GM23338 (cell line): ENCODE data around the gene ALDH18A1. TPM values are rescaled to one million over a fixed set of nuclear protein-coding genes. Genes with fewer than 3 reads are reported as not detected.

Experiments
- ATAC-seq: fragments of 200-7000 bp; cut with Tn5 transposase; 3 replicates; pipeline ENCODE4 v1.9.1; 2020
- DNase-seq: peaks from one replicate; pipeline ENCODE4 v3.0.0-alpha.2; 2015; ENCODE audit warnings: low spot score
- H2AFZ ChIP-seq: fragments of 200-600 bp; sonication (generic); 2 replicates; pipeline ENCODE4 v1.8.0; 2016; ENCODE audit warnings: antibody characterized with exemption, mild to moderate bottlenecking, moderate library complexity
- H3F3A ChIP-seq: fragments of 200-600 bp; sonication (generic); replicated peaks from 2 replicates; pipeline ENCODE4 v1.8.0; 2017; ENCODE audit warnings: antibody characterized with exemption, mixed run types, low read depth
- H3K27ac ChIP-seq: fragments of 200-600 bp; sonication (generic); 2 replicates; pipeline ENCODE4 v1.6.1; 2016; ENCODE audit warnings: low read depth
- H3K27me3 ChIP-seq: fragments of 200-600 bp; sonication (generic); 2 replicates; pipeline ENCODE4 v1.8.0; 2016; ENCODE audit warnings: mild to moderate bottlenecking, mixed run types, moderate library complexity; ENCODE audit not compliant: insufficient read depth
- H3K36me3 ChIP-seq: fragments of 200-600 bp; sonication (generic); 2 replicates; pipeline ENCODE4 v1.8.0; 2016; ENCODE audit warnings: mild to moderate bottlenecking; ENCODE audit not compliant: insufficient read depth
- H3K4me1 ChIP-seq: fragments of 200-600 bp; sonication (generic); 2 replicates; pipeline ENCODE4 v1.8.0; 2016; ENCODE audit warnings: mild to moderate bottlenecking, moderate library complexity; ENCODE audit not compliant: insufficient read depth
- H3K4me2 ChIP-seq: fragments of 200-600 bp; sonication (generic); 2 replicates; pipeline ENCODE4 v1.7.1; 2017; ENCODE audit warnings: mixed run types
- H3K4me3 ChIP-seq: fragments of 200-600 bp; sonication (generic); 2 replicates; pipeline ENCODE4 v1.6.1; 2016; ENCODE audit warnings: mixed run types
- H3K79me2 ChIP-seq: fragments of 200-600 bp; sonication (generic); replicated peaks from 2 replicates; pipeline ENCODE4 v1.8.0; 2017; ENCODE audit warnings: mild to moderate bottlenecking; ENCODE audit not compliant: insufficient read depth
- H3K9me2 ChIP-seq: fragments of 200-600 bp; sonication (generic); 2 replicates; pipeline ENCODE4 v1.8.0; 2017; ENCODE audit not compliant: insufficient read depth
- H4K20me1 ChIP-seq: fragments of 200-600 bp; sonication (generic); replicated peaks from 2 replicates; pipeline ENCODE4 v1.8.0; 2017; ENCODE audit warnings: mild to moderate bottlenecking; ENCODE audit not compliant: insufficient read depth
- H3K27ac Mint-ChIP-seq: 2 replicates; pipeline ENCODE4 v1.8.0; 2020; ENCODE audit warnings: inconsistent platforms, mild to moderate bottlenecking, moderate library complexity, mixed read lengths
- H3K27me3 Mint-ChIP-seq: 3 replicates; pipeline ENCODE4 v1.8.0; 2022; ENCODE audit warnings: low read depth, mild to moderate bottlenecking, moderate library complexity, mixed read lengths, inconsistent platforms; ENCODE audit not compliant: insufficient read depth, poor library complexity
- H3K36me3 Mint-ChIP-seq: 3 replicates; pipeline ENCODE4 v1.8.0; 2021; ENCODE audit warnings: low read depth, mild to moderate bottlenecking, inconsistent platforms, moderate library complexity, mixed read lengths
- H3K4me1 Mint-ChIP-seq: 3 replicates; pipeline ENCODE4 v1.8.0; 2020; ENCODE audit warnings: mild to moderate bottlenecking, inconsistent platforms, mixed read lengths
- H3K4me3 Mint-ChIP-seq: 3 replicates; pipeline ENCODE4 v1.8.0; 2021; ENCODE audit warnings: moderate library complexity, mild to moderate bottlenecking, inconsistent platforms, mixed read lengths
- H3K9me3 Mint-ChIP-seq: 3 replicates; pipeline ENCODE4 v1.8.0; 2020; ENCODE audit warnings: moderate library complexity, mild to moderate bottlenecking, inconsistent platforms, mixed read lengths
- EZH2 ChIP-seq: fragments of 200-600 bp; sonication (generic); IDR thresholded peaks from one replicate; pipeline ENCODE4 v1.8.0; 2017; ENCODE audit warnings: antibody characterized with exemption, mild to moderate bottlenecking, low read depth; ENCODE audit not compliant: unreplicated experiment
- EZH2phosphoT487 ChIP-seq: fragments of 200-600 bp; sonication (generic); IDR thresholded peaks from one replicate; pipeline ENCODE4 v1.8.1; 2018; ENCODE audit warnings: antibody characterized with exemption; ENCODE audit not compliant: unreplicated experiment
- JUNB ChIP-seq: IDR thresholded peaks from one replicate; pipeline ENCODE4 v1.6.1; 2016; ENCODE audit warnings: antibody characterized with exemption; ENCODE audit not compliant: unreplicated experiment
- POLR2AphosphoS5 ChIP-seq: IDR thresholded peaks from 2 replicates; pipeline ENCODE4 v1.6.1; 2016; ENCODE audit warnings: antibody characterized with exemption, low read depth
- ZNF114 ChIP-seq: fragments of 250-450 bp; sonication (Bioruptor Pico); IDR thresholded peaks from 2 replicates; pipeline ENCODE4 v1.5.0; 2020; ENCODE audit warnings: mild to moderate bottlenecking, moderate library complexity
- ZNF331 ChIP-seq: fragments of 250-450 bp; sonication (Bioruptor Pico); IDR thresholded peaks from 2 replicates; pipeline ENCODE4 v1.5.0; 2020; ENCODE audit warnings: low read depth, mild to moderate bottlenecking, moderate library complexity
- ZNF462 ChIP-seq: fragments of 250-450 bp; sonication (Bioruptor Pico); IDR thresholded peaks from 2 replicates; pipeline ENCODE4 v1.5.0; 2020; ENCODE audit warnings: mild to moderate bottlenecking, moderate library complexity
- polyA plus RNA-seq: library from polyadenylated mRNA; unstranded; fragments of >200 nt; fragmentation: Nextera tagmentation; extraction: Ambion mirVana; gene quantifications from 2 replicates; pipeline ENCODE4 v1.2.1, GENCODE V29; 2016
- total RNA-seq: library from RNA; depleted of rRNA; stranded (reverse); fragments of >200 nt; shearing (Covaris generic); gene quantifications from 2 replicates; pipeline ENCODE4 v1.2.3, GENCODE V29; 2014
- TF ChIP-seq, protein P1 (sequence below): IDR thresholded peaks from 2 replicates; pipeline ENCODE4 v1.6.1; 2016; ENCODE audit warnings: antibody characterized with exemption
- TF ChIP-seq, protein P2 (sequence below): IDR thresholded peaks from one replicate; pipeline ENCODE4 v1.6.1; 2018; ENCODE audit warnings: antibody characterized with exemption; ENCODE audit not compliant: unreplicated experiment

Gene ALDH18A1
- total and polyA plus RNA-seq, 2 experiments from 2014 or later, result 35.1 to 117 TPM

DNA sequence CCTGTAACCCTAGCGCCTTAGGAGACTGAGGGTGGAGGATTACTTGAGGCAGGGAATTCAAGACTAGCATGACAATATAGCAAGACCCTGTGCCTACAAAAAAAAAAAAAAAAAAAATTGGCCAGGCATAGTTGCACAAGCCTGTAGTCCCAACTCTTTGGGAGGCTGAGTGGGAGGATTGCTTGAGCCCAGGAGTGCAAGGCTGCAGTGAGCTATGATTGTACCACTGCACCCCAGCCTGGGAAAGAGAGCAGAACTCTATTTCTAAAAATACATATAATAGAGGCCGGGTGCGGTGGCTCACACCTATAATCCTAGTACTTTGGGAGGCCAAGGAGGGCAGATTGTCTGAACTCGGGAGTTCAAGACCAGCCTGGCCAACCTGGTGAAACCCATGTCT, 85.1 kb downstream of the ALDH18A1 start:
- peaks cover 1% of the 10 kb centered on the region for H3K27me3 Mint-ChIP-seq
- TF ChIP-seq ZNF331 (no peak), ZNF114 (no peak), POLR2AphosphoS5 (no peak), JUNB (no peak), EZH2phosphoT487 (no peak), EZH2 (no peak)
- TF ChIP-seq, protein P1, sequence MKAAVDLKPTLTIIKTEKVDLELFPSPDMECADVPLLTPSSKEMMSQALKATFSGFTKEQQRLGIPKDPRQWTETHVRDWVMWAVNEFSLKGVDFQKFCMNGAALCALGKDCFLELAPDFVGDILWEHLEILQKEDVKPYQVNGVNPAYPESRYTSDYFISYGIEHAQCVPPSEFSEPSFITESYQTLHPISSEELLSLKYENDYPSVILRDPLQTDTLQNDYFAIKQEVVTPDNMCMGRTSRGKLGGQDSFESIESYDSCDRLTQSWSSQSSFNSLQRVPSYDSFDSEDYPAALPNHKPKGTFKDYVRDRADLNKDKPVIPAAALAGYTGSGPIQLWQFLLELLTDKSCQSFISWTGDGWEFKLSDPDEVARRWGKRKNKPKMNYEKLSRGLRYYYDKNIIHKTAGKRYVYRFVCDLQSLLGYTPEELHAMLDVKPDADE, result no peak
- TF ChIP-seq, protein P2, sequence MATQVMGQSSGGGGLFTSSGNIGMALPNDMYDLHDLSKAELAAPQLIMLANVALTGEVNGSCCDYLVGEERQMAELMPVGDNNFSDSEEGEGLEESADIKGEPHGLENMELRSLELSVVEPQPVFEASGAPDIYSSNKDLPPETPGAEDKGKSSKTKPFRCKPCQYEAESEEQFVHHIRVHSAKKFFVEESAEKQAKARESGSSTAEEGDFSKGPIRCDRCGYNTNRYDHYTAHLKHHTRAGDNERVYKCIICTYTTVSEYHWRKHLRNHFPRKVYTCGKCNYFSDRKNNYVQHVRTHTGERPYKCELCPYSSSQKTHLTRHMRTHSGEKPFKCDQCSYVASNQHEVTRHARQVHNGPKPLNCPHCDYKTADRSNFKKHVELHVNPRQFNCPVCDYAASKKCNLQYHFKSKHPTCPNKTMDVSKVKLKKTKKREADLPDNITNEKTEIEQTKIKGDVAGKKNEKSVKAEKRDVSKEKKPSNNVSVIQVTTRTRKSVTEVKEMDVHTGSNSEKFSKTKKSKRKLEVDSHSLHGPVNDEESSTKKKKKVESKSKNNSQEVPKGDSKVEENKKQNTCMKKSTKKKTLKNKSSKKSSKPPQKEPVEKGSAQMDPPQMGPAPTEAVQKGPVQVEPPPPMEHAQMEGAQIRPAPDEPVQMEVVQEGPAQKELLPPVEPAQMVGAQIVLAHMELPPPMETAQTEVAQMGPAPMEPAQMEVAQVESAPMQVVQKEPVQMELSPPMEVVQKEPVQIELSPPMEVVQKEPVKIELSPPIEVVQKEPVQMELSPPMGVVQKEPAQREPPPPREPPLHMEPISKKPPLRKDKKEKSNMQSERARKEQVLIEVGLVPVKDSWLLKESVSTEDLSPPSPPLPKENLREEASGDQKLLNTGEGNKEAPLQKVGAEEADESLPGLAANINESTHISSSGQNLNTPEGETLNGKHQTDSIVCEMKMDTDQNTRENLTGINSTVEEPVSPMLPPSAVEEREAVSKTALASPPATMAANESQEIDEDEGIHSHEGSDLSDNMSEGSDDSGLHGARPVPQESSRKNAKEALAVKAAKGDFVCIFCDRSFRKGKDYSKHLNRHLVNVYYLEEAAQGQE, result no peak
- H3F3A ChIP-seq, result no peaks in the 10 kb centered on the region
- no peaks in the 10 kb centered on the region for H4K20me1 ChIP-seq
- peaks cover 3% of the 10 kb centered on the region; the same call in 1 of the 3 replicates for H3K4me1 Mint-ChIP-seq
- H3K27me3 ChIP-seq, result no peaks in the 10 kb centered on the region
- H3K4me1 ChIP-seq, result no peaks in the 10 kb centered on the region
- no peaks in the 10 kb centered on the region for H3K79me2 ChIP-seq
- H3K36me3 ChIP-seq, result no peaks in the 10 kb centered on the region
- H3K4me3 ChIP-seq, result no peak overlapping the region
- no peak overlapping the region for H3K27ac Mint-ChIP-seq
- H3K4me2 ChIP-seq, result no peak overlapping the region
- H3K36me3 Mint-ChIP-seq, result no peaks in the 10 kb centered on the region
- no peaks in the 10 kb centered on the region for H3K9me3 Mint-ChIP-seq
- peaks cover 4% of the 10 kb centered on the region; the same call in 1 of the 2 replicates for H3K9me2 ChIP-seq
- H3K27ac ChIP-seq, result no peak overlapping the region
- no peak overlapping the region for H2AFZ ChIP-seq
- no peak for ATAC-seq
- no peak for DNase-seq
- H3K4me3 Mint-ChIP-seq, result no peak overlapping the region

DNA sequence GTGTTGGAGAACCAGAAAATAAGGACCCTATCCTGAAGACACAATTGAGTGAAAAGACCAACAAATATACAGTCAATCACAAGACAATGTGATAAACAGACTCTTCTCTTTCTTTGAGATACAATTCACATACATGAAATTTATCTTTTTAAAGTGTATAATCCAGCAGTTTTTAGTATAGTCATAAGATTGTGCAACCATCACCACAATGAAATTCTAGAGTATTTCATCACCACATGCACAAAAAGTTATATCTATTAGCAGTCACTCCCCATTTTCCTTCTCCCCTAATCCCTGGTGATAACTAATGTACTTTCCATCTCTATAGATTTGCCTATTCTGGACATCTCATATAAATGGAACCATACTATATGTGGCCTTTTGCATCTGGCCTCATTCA, 87.1 kb downstream of the ALDH18A1 start:
- Histone ChIP-seq H3K79me2 (no peaks in the 10 kb centered on the region), H4K20me1 (no peaks in the 10 kb centered on the region), H2AFZ (no peak overlapping the region), H3F3A (no peaks in the 10 kb centered on the region), H3K27ac (no peak overlapping the region), H3K4me3 (no peak overlapping the region), H3K4me1 (no peaks in the 10 kb centered on the region), H3K9me2 (peaks cover 4% of the 10 kb centered on the region; the same call in 1 of the 2 replicates), H3K4me2 (no peak overlapping the region), H3K36me3 (no peaks in the 10 kb centered on the region), H3K27me3 (no peaks in the 10 kb centered on the region)
- Mint-ChIP-seq H3K4me3 (no peak overlapping the region), H3K4me1 (peaks cover 8% of the 10 kb centered on the region; the same call in 2 of the 3 replicates), H3K9me3 (no peaks in the 10 kb centered on the region), H3K36me3 (no peaks in the 10 kb centered on the region), H3K27ac (no peak overlapping the region), H3K27me3 (peaks cover 1% of the 10 kb centered on the region)
- ATAC-seq, result no peak
- DNase-seq, result no peak
- TF ChIP-seq ZNF331 (no peak), POLR2AphosphoS5 (no peak), ZNF462 (CRISPR knock-in tag) (no peak), ZNF114 (no peak)
